MV-4-11 (cell line): ENCODE results near the gene SNTG2.

Source experiments
- DNase-seq: peaks from one replicate; lab custom pipeline; 2025; lab: John Stamatoyannopoulos, UW

The SNTG2 gene

GRCh38 chr2:950080-950966 is at the start of gene SNTG2:
Gene SNTG2 (plus strand): TSS chr2:950849. CDS start chr2:950997, 148 bp downstream.
- DNase-seq, result no peak

GRCh38 chr2:902584-902983 is 48.1 kb upstream of the SNTG2 start:
- DNase-seq, result no peak

- peak; percentile 3 for DNase-seq
Observed at GRCh38 chr2:903223-903900, 47.3 kb upstream of the SNTG2 start.

GRCh38 chr2:904246-905024 is 46.2 kb upstream of the SNTG2 start:
- no peak for DNase-seq

- no peak for DNase-seq
Observed at GRCh38 chr2:905091-905832, 45.4 kb upstream of the SNTG2 start.

DNA sequence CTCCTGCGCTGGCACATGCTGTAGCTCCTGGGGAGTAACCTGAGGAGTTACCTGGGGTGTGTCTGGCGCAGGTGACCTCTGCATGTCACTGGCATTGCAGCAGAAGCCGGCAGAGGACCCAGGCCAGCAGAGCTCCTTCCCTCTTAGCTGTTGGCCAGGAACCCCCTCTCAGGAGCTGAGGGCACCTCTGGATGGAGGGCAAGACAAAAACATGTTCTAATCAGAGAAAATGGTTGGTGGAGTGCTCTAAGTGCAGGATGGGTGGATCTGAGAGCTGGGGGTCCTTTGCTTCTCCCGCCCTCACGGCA is 44.9 kb upstream of the SNTG2 start:
- no peak for DNase-seq

GRCh38 chr2:907706-908105 is 42.9 kb upstream of the SNTG2 start:
- no peak for DNase-seq

DNA sequence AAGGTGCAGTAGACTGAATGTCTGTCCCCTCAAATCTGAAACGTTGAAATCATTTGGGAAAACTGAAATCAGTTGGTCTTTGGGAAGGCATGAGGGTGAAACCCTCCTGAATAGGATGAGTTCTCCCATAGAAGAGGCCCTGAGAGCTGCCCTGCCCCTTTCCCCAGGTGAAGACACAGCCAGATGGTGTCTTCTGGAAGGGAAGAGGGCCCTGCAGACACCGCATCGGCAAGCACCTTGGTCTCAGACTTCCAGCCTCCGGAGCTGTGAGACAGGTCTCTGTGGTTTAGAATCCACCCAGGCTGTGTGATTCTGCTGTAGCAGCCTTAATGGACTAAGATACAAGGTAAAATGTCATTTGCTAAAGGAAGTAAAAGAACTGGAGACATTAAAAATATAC is 42.1 kb upstream of the SNTG2 start:
- no peak for DNase-seq

DNA sequence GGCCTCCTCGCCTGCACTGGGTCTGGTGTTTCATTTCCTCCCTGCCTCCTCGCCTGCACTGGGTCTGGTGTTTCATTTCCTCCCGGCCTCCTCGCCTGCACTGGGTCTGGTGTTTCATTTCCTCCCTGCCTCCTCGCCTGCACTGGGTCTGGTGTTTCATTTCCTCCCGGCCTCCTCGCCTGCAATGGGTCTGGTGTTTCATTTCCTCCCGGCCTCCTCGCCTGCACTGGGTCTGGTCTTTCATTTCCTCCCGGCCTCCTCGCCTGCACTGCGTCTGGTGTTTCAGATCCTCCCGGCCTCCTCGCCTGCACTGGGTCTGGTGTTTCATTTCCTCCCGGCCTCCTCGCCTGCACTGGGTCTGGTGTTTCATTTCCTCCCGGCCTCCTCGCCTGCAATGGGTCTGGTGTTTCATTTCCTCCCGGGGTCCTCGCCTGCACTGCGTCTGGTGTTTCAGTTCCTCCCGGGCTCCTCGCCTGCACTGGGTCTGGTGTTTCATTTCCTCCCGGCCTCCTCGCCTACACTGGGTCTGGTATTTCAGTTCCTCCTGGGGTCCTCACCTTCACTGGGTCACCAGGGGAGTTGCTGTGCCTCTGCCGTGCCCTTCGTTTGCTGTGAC is 40.8 kb upstream of the SNTG2 start:
- DNase-seq, result peak; percentile 19

DNA sequence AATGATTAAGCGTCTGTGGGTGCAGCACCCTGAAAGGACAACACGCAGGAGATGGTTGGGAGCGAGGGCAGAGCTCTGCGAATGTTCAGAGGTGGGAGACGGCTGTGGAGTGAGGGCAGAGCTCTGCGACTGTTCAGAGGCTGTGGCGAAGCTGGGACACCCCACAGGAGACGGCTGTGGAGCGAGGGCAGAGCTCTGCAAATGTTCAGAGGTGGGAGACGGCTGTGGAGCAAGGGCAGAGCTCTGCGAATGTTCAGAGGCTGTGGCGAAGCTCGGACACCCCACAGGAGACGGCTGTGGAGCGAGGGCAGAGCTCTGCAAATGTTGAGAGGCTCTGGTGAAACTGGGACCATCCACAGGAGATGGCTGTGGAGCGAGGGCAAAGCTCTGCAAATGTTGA is 40.0 kb upstream of the SNTG2 start:
- DNase-seq, result no peak

DNA sequence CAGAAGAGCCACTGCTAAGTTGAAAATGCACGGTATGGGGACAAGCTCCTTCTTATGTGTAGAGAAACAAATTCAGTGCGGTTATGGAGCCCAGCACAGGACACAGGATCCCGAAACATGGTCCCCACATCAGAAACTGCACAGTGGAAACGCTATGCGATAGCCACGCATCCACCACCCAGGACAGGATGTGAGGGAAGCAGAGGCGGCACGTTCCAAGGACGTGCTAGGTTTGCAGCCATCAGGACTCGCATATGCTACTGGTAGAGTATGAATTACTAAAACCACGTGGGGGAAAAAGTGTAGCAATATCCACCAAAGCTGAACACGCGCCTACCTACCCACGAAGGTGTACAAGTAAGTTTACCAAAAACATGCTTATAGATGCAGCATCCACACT is 34.7 kb upstream of the SNTG2 start:
- no peak for DNase-seq

- no peak for DNase-seq
Observed at GRCh38 chr2:916935-917334, 33.7 kb upstream of the SNTG2 start.

DNA sequence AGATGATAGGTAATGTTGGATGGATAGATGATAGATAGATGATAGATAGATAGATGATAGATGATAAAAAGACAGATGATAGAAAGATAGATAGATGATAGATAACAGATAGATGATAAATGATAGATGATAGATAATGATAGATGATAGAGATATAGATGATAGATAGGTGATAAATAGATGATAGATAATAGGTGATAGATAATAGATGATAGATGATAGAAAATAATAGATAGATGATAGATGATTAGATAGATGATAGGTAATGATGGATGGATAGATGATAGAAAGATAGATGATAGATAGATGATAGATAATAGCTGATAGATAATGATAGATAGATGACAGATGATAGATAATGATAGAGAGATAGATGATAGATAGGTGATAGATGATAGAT is 31.0 kb upstream of the SNTG2 start:
- DNase-seq, result no peak

- no peak for DNase-seq
Observed at GRCh38 chr2:920573-920972, 30.1 kb upstream of the SNTG2 start.

GRCh38 chr2:920999-921398 is 29.6 kb upstream of the SNTG2 start:
- DNase-seq, result no peak

DNA sequence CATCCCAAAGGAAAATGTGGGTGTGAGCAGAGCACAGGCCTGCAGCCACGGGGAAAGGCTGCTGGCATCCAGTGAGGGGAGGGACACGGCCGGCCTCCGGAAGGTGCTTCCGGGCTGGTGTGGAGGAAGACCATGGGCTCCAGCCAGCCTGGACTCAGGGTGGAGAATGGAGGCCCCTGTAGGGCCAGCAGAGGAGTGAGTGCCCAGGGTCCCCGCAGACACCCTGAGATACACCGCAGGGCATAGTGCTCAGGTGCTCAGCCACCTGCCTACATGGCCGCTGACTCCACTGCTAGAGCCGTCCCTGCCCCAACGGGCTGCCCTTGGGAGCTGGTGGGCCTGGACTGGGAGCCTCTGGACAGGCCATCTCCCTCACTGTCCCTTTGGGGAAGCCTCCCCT is 28.5 kb upstream of the SNTG2 start:
- no peak for DNase-seq

GRCh38 chr2:923832-924601 is 26.6 kb upstream of the SNTG2 start:
- DNase-seq, result no peak

DNA sequence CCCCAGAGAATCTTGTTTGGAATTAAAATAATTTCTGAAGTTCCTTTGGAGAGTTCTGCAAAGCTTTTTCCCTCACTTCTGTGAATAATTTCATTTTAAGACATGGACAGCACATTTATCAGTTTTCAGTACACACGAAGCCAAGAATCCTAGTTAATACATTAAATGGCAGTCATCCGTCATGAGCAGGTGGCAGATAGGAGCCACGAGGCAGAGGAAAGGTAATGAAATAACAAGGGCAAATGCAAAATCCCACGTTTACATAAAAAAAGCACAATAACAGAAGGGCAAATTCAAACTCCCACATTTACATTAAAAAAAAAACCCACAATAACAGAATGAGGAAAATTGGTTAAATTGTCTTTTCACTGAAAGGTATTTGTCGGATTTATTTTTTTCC is 25.9 kb upstream of the SNTG2 start:
- no peak for DNase-seq

DNA sequence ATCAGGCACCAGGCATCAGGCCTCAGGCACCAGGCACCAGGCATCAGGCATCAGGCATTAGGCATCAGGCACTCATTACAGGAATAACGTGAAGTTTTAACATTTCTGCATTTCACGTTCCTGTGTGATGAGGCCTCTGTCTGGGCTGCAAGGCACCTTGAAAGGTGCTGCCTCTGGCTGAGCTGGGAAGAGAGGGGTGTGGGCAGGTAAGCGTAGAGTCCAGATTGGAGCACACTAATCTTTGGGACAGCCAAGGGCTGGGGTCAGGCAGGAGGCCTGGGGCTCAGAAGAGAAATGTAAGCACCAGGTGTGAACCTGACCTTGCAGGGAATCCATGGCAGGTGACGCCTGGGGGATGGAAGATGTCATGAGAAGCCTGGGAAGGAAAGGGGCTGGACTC is 25.3 kb upstream of the SNTG2 start:
- DNase-seq, result no peak

DNA sequence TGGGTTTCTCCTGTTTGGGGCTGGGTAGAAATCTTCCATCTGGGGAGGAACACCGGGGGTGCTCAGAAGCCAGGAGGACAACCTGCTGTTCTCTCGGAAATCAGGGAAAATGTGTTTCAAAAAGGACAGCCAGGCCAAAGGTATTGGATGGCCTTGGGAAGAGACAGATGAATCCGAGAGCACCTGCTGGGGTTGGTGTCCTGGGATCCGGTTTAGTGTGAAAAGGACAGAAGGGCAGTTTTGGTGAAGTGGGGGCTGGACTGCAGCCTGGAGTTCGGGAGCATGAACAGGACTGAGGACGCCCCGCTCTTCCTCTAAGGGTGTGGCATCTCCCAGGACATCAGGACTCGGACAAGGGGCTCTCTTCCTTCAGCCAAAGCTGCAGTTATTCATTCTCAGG is 24.9 kb upstream of the SNTG2 start:
- DNase-seq, result no peak

DNA sequence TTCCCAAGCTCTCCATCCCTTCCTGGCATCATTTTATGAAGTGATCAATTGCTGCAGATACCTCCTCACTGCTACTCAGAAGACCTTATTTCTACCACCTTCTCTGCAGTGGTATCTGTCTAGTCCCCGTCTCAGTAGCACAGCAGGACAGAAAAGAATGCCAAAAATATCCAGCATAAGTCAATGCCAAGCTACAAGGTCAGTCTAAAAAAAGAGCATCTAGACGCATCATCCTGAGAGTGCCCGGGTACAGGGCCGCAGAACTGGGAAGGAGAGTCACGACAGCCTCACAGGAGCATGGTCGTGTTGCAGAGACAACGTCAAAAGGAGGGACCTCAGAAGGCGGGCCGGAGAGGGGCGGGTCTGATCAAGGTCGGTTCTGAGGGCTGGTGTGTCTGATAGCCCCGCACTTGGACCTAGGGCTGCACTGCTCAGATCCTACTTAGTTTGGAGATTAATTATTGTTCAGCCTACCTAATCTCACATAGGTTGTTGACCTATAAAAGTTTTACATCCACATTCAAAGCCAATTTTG is 24.3 kb upstream of the SNTG2 start:
- DNase-seq, result no peak
